H9 (cell line): ENCODE measurements around the gene PDE2A. TPM values are rescaled to one million over a fixed set of nuclear protein-coding genes. Genes with fewer than 3 reads are reported as not detected.

Source experiments
- DNase-seq: peaks from one replicate; pipeline ENCODE4 v3.0.0-alpha.2; 2017
- H2AFZ ChIP-seq: one replicate; pipeline ENCODE4 v1.6.1; 2013; ENCODE audit warnings: mild to moderate bottlenecking, low read length, control low read depth, moderate library complexity
- H2AK5ac ChIP-seq: 2 replicates; pipeline ENCODE4 v1.6.1; 2013; ENCODE audit warnings: low read length, control low read depth, mixed read lengths; ENCODE audit not compliant: insufficient read length
- H2BK120ac ChIP-seq: one replicate; pipeline ENCODE4 v1.6.1; 2013; ENCODE audit warnings: low read depth, mild to moderate bottlenecking, low read length, control low read depth, inconsistent platforms; ENCODE audit not compliant: poor library complexity, severe bottlenecking
- H2BK12ac ChIP-seq: 2 replicates; pipeline ENCODE4 v1.6.1; 2013; ENCODE audit warnings: low read length, control low read depth, mixed read lengths, low read depth; ENCODE audit not compliant: insufficient read length
- H2BK15ac ChIP-seq: 2 replicates; pipeline ENCODE4 v1.6.1; 2013; ENCODE audit warnings: low read depth, low read length, control low read depth
- H2BK20ac ChIP-seq: one replicate; pipeline ENCODE4 v1.6.1; 2013; ENCODE audit warnings: low read depth, mild to moderate bottlenecking, low read length, control low read depth, inconsistent platforms; ENCODE audit not compliant: poor library complexity, severe bottlenecking
- H2BK5ac ChIP-seq: 2 replicates; pipeline ENCODE4 v1.6.1; 2013; ENCODE audit warnings: low read length, control low read depth, mixed read lengths; ENCODE audit not compliant: insufficient read length
- H3K14ac ChIP-seq: 2 replicates; pipeline ENCODE4 v1.6.1; 2013; ENCODE audit warnings: low read length, control low read depth; ENCODE audit not compliant: insufficient read depth
- H3K18ac ChIP-seq: 2 replicates; pipeline ENCODE4 v1.6.1; 2013; ENCODE audit warnings: low read depth, mild to moderate bottlenecking, mixed read lengths, low read length, control low read depth; ENCODE audit not compliant: insufficient read length
- H3K23ac ChIP-seq: 2 replicates; pipeline ENCODE4 v1.6.1; 2013; ENCODE audit warnings: low read length, control low read depth, mixed read lengths, low read depth; ENCODE audit not compliant: insufficient read length
- H3K23me2 ChIP-seq: 2 replicates; pipeline ENCODE4 v1.6.1; 2013; ENCODE audit warnings: low read depth, mild to moderate bottlenecking, mixed read lengths, low read length, control low read depth; ENCODE audit not compliant: insufficient read length, poor library complexity, severe bottlenecking
- H3K27ac ChIP-seq: 2 replicates; pipeline ENCODE4 v1.5.1; 2013; ENCODE audit warnings: low read length, control low read depth, mixed read lengths, low read depth; ENCODE audit not compliant: insufficient read length
- H3K27me3 ChIP-seq: 2 replicates; pipeline ENCODE4 v1.6.1; 2013; ENCODE audit warnings: low read length, control low read depth, inconsistent platforms; ENCODE audit not compliant: insufficient read depth
- H3K4ac ChIP-seq: 2 replicates; pipeline ENCODE4 v1.6.1; 2013; ENCODE audit warnings: low read depth, mild to moderate bottlenecking, control low read depth, inconsistent platforms, low read length, moderate library complexity
- H3K4me1 ChIP-seq: 2 replicates; pipeline ENCODE4 v1.6.1; 2013; ENCODE audit warnings: low read length, control low read depth, inconsistent platforms; ENCODE audit not compliant: insufficient read depth
- H3K4me2 ChIP-seq: 2 replicates; pipeline ENCODE4 v1.6.1; 2013; ENCODE audit warnings: low read length, control low read depth, mixed read lengths; ENCODE audit not compliant: insufficient read length, insufficient read depth
- H3K56ac ChIP-seq: 2 replicates; pipeline ENCODE4 v1.6.1; 2013; ENCODE audit warnings: low read depth, mild to moderate bottlenecking, mixed read lengths, low read length, control low read depth; ENCODE audit not compliant: insufficient read length
- H3K79me1 ChIP-seq: 2 replicates; pipeline ENCODE4 v1.6.1; 2013; ENCODE audit warnings: low read depth, mild to moderate bottlenecking, moderate library complexity, low read length, control low read depth, inconsistent platforms; ENCODE audit not compliant: insufficient read depth, poor library complexity, severe bottlenecking
- H3K79me2 ChIP-seq: 2 replicates; pipeline ENCODE4 v1.6.1; 2013; ENCODE audit warnings: low read length, control low read depth, inconsistent platforms; ENCODE audit not compliant: insufficient read depth
- H3K9ac ChIP-seq: 2 replicates; pipeline ENCODE4 v1.6.1; 2013; ENCODE audit warnings: low read length, control low read depth, mixed read lengths; ENCODE audit not compliant: insufficient read length; ENCODE audit errors: extremely low read depth
- H3K9me3 ChIP-seq: one replicate; pipeline ENCODE4 v1.6.1; 2013; ENCODE audit warnings: low read depth, low read length, inconsistent platforms; ENCODE audit not compliant: control insufficient read depth
- H3T11ph ChIP-seq: one replicate; pipeline ENCODE4 v1.6.1; 2013; ENCODE audit warnings: mild to moderate bottlenecking, low read length, control low read depth, inconsistent platforms
- H4K20me1 ChIP-seq: one replicate; pipeline ENCODE4 v1.6.1; 2013; ENCODE audit not compliant: control insufficient read depth, insufficient read length, insufficient read depth
- H4K5ac ChIP-seq: 2 replicates; pipeline ENCODE4 v1.6.1; 2013; ENCODE audit warnings: low read depth, mild to moderate bottlenecking, mixed read lengths, low read length, control low read depth; ENCODE audit not compliant: insufficient read length
- H4K8ac ChIP-seq: replicated peaks from 2 replicates; pipeline ENCODE4 v1.6.1; 2013; ENCODE audit warnings: low read length, control low read depth, mixed read lengths, low read depth; ENCODE audit not compliant: insufficient read length
- H4K91ac ChIP-seq: 2 replicates; pipeline ENCODE4 v1.6.1; 2013; ENCODE audit warnings: low read depth, mild to moderate bottlenecking, moderate library complexity, mixed read lengths, low read length, control low read depth; ENCODE audit not compliant: insufficient read length
- H3K27ac Mint-ChIP-seq, 3 experiments: 2 replicates in 2 of 3; 3 replicates in 1 of 3; pipeline ENCODE4 v1.8.0; 2020 to 2021; ENCODE audit warnings: mixed read lengths in 3 of 3, mild to moderate bottlenecking in 1 of 3, moderate library complexity in 1 of 3
- H3K27me3 Mint-ChIP-seq: 2 replicates; pipeline ENCODE4 v1.8.0; 2021; ENCODE audit warnings: low read depth, mild to moderate bottlenecking, moderate library complexity, mixed read lengths
- H3K36me3 Mint-ChIP-seq, 3 experiments: 2 replicates in 2 of 3; 3 replicates in 1 of 3; pipeline ENCODE4 v1.8.0; 2020 to 2021; ENCODE audit warnings: low read depth in 3 of 3, mixed read lengths in 3 of 3; ENCODE audit not compliant: insufficient read depth in 1 of 3
- H3K4me1 Mint-ChIP-seq, 2 experiments: 2 replicates each; pipeline ENCODE4 v1.8.0; 2020; ENCODE audit warnings: mixed read lengths in 2 of 2
- H3K4me3 Mint-ChIP-seq, 2 experiments: 2 replicates in 1 of 2; 3 replicates in 1 of 2; pipeline ENCODE4 v1.8.0; 2020 to 2021; ENCODE audit warnings: mild to moderate bottlenecking in 2 of 2, mixed read lengths in 2 of 2, moderate library complexity in 1 of 2
- H3K9me3 Mint-ChIP-seq, 2 experiments: 2 replicates in 1 of 2; 3 replicates in 1 of 2; pipeline ENCODE4 v1.8.0; 2020; ENCODE audit warnings: mild to moderate bottlenecking in 2 of 2, mixed read lengths in 2 of 2, moderate library complexity in 1 of 2
- CTCF ChIP-seq: fragments of 200-600 bp; sonication (generic); conservative IDR thresholded peaks from 3 replicates; pipeline ENCODE4 v1.8.0; 2021; ENCODE audit warnings: antibody characterized with exemption, mild to moderate bottlenecking
- WGBS: extraction: QIAGEN DNeasy Blood & Tissue Kit; methylation state at CpG from one replicate; pipeline ENCODE4 v1.1.7; 2013; ENCODE audit warnings: missing lambda C conversion rate, low lambda C conversion rate, mixed read lengths; ENCODE audit not compliant: insufficient read length; ENCODE audit errors: extremely low coverage; 5-methylcytosine and 5-hydroxymethylcytosine counted together
- total RNA-seq: library from RNA; stranded (reverse); gene quantifications from 2 replicates; pipeline ENCODE4 v1.2.1, GENCODE V29; 2021

PDE2A gene
- total RNA-seq, 1 experiment from 2014 or later = 3.4 TPM

GRCh38 chr11:72634016-72634415 is 40.2 kb downstream of the PDE2A start:
- H3K4me1 ChIP-seq = peaks cover 5% of the 10 kb centered on the region; the same call in 1 of the 2 replicates
- no peak overlapping the region for H3K27ac ChIP-seq
- no peak overlapping the region for H4K5ac ChIP-seq
- no peak overlapping the region for H4K8ac ChIP-seq
- H3K4ac ChIP-seq = no peak overlapping the region
- H3K14ac ChIP-seq = no peak overlapping the region
- H3K79me2 ChIP-seq = no peaks in the 10 kb centered on the region
- no peaks in the 10 kb centered on the region for H3K79me1 ChIP-seq
- H3K18ac ChIP-seq = no peak overlapping the region
- H4K20me1 ChIP-seq = no peaks in the 10 kb centered on the region
- no peak overlapping the region for H3K9ac ChIP-seq
- H3K4me2 ChIP-seq = no peak overlapping the region
- no peak overlapping the region for H2BK12ac ChIP-seq
- H3K4me3 Mint-ChIP-seq = no peak overlapping the region
- H2AFZ ChIP-seq = no peak overlapping the region
- H2BK5ac ChIP-seq = no peak overlapping the region
- 0 out of 5 replicates have a peak, but pooled peaks cover 0 to 2% of the 10 kb centered on the region in 2 experiments for H3K9me3 Mint-ChIP-seq
- H3K27me3 Mint-ChIP-seq = peaks cover 19% of the 10 kb centered on the region
- H3K9me3 ChIP-seq = no peaks in the 10 kb centered on the region
- H3K27me3 ChIP-seq = no peaks in the 10 kb centered on the region; the same call in 1 of the 2 replicates
- no peak overlapping the region for H3T11ph ChIP-seq
- no peak overlapping the region; a peak in 1 of 7 replicates for H3K27ac Mint-ChIP-seq
- H3K23ac ChIP-seq = no peak overlapping the region
- no peak overlapping the region for H2BK20ac ChIP-seq
- H2BK15ac ChIP-seq = no peak overlapping the region
- H3K23me2 ChIP-seq = no peaks in the 10 kb centered on the region
- no peak overlapping the region for H3K56ac ChIP-seq
- H4K91ac ChIP-seq = no peak overlapping the region
- H3K36me3 Mint-ChIP-seq = peaks cover 0 to 1% (median 0%) of the 10 kb centered on the region in 3 experiments; a peak in 1 of 7 replicates
- no CpG with 5 or more reads among the region's 9 CpGs for WGBS
- no peak for DNase-seq
- no peak for TF ChIP-seq CTCF
- no peak overlapping the region for H2BK120ac ChIP-seq
- peaks cover 32 to 53% of the 10 kb centered on the region in 2 experiments for H3K4me1 Mint-ChIP-seq
- no peak overlapping the region for H2AK5ac ChIP-seq
